ENCODE data around the gene STON2.

DNA sequence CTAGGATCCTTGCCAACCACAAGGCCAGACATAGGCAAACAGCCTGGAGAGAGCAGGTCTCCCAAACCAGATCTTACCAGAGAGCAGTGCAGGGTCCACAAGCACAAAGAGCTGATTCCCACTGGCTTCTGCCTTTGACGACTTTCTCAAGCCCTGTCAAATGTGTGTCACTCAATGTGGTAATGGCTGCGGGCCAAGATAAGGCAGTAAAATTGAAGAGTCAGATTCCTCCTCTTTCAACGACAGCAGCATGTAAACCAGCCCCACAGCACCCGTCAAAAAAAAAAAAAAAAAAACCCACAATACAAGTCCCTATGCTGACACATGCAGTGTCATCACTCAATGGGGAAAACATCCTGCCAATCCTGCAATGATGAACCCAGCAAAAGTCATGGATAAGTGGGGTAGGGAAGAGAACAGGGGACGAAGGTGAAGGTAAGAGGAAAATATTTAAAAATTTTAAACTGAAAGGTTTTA lies at the start of gene STON2:
- TF ChIP-seq POLR2A (IDR thresholded peaks at IDR 0.05; ENCODE audit: low read depth, low read length) (no peak), POLR2AphosphoS5 (IDR thresholded peaks at IDR 0.05; ENCODE audit: low read depth, low read length) (no peak), TAF1 (IDR thresholded peaks at IDR 0.05; ENCODE audit: borderline replicate concordance, low read depth, low read length) (no peak)

Data from GM12892 (cell line).